Neural progenitor cell (in vitro differentiated cells): Measurements from ENCODE around the gene IPCEF1. TPM values are rescaled to one million over a fixed set of nuclear protein-coding genes. Genes with fewer than 3 reads are reported as not detected.

Experiments used
- DNase-seq: peaks from one replicate; pipeline ENCODE4 v3.0.0-alpha.2; 2016; ENCODE audit warnings: low spot score
- H2AFZ ChIP-seq: fragments of 200-600 bp; sonication (generic); replicated peaks from 2 replicates; pipeline ENCODE4 v1.6.1; 2016; ENCODE audit warnings: antibody characterized with exemption
- H3F3A ChIP-seq: fragments of 200-600 bp; sonication (generic); 2 replicates; pipeline ENCODE4 v1.6.1; 2016; ENCODE audit warnings: antibody characterized with exemption, low read depth
- H3K27ac ChIP-seq: fragments of 200-600 bp; sonication (generic); 2 replicates; pipeline ENCODE4 v1.5.1; 2016; ENCODE audit warnings: mild to moderate bottlenecking
- H3K27me3 ChIP-seq: fragments of 200-600 bp; sonication (generic); 2 replicates; pipeline ENCODE4 v1.6.1; 2016; ENCODE audit warnings: mild to moderate bottlenecking, moderate library complexity
- H3K36me3 ChIP-seq: fragments of 200-600 bp; sonication (generic); 2 replicates; pipeline ENCODE4 v1.5.1; 2016
- H3K4me1 ChIP-seq: fragments of 200-600 bp; sonication (generic); 2 replicates; pipeline ENCODE4 v1.6.1; 2016; ENCODE audit warnings: mixed run types
- H3K4me2 ChIP-seq: fragments of 200-600 bp; sonication (generic); 2 replicates; pipeline ENCODE4 v1.6.1; 2016
- H3K4me3 ChIP-seq: fragments of 200-600 bp; sonication (generic); 2 replicates; pipeline ENCODE4 v1.5.1; 2016
- H3K79me2 ChIP-seq: fragments of 200-600 bp; sonication (generic); 2 replicates; pipeline ENCODE4 v1.6.1; 2016; ENCODE audit warnings: low read depth
- H3K9ac ChIP-seq: fragments of 200-600 bp; sonication (generic); 2 replicates; pipeline ENCODE4 v1.6.1; 2016
- H3K9me3 ChIP-seq: fragments of 200-600 bp; sonication (generic); 2 replicates; pipeline ENCODE4 v1.5.1; 2016; ENCODE audit warnings: low read depth
- H4K20me1 ChIP-seq: fragments of 200-600 bp; sonication (generic); 2 replicates; pipeline ENCODE4 v1.6.1; 2016; ENCODE audit warnings: low read depth
- H3K27ac Mint-ChIP-seq: 3 replicates; pipeline ENCODE4 v1.8.0; 2021; ENCODE audit warnings: mixed read lengths
- H3K27me3 Mint-ChIP-seq: 2 replicates; pipeline ENCODE4 v1.8.0; 2022; ENCODE audit warnings: low read depth, mild to moderate bottlenecking, inconsistent platforms, moderate library complexity, mixed read lengths; ENCODE audit not compliant: insufficient read depth
- H3K36me3 Mint-ChIP-seq: 3 replicates; pipeline ENCODE4 v1.8.0; 2021; ENCODE audit warnings: mixed read lengths
- H3K4me1 Mint-ChIP-seq: 3 replicates; pipeline ENCODE4 v1.8.0; 2021; ENCODE audit warnings: mixed read lengths
- H3K4me3 Mint-ChIP-seq: 3 replicates; pipeline ENCODE4 v1.8.0; 2021; ENCODE audit warnings: mild to moderate bottlenecking, moderate library complexity, mixed read lengths
- H3K9me3 Mint-ChIP-seq: 3 replicates; pipeline ENCODE4 v1.8.0; 2020; ENCODE audit warnings: mixed read lengths
- CTCF ChIP-seq: fragments of 200-600 bp; sonication (generic); IDR thresholded peaks from 2 replicates; pipeline ENCODE4 v1.5.1; 2017; ENCODE audit warnings: antibody characterized with exemption, mild to moderate bottlenecking
- EZH2 ChIP-seq: fragments of 200-600 bp; sonication (generic); IDR thresholded peaks from 2 replicates; pipeline ENCODE4 v1.6.1; 2017; ENCODE audit warnings: antibody characterized with exemption, mild to moderate bottlenecking, moderate library complexity
- EZH2phosphoT487 ChIP-seq: fragments of 200-600 bp; sonication (generic); IDR thresholded peaks from 2 replicates; pipeline ENCODE4 v1.6.1; 2017; ENCODE audit warnings: antibody characterized with exemption
- total RNA-seq: library from RNA; depleted of rRNA; stranded (reverse); fragments of >200 nt; gene quantifications from 2 replicates; pipeline ENCODE4 v1.2.3, GENCODE V29; 2015; ENCODE audit warnings: low replicate concordance

Gene IPCEF1
- 0.13 and 0.25 TPM in 2 replicates for total RNA-seq

- Mint-ChIP-seq H3K4me3 (no peak within 1 kb of the TSS), H3K27me3 (peaks cover 2% of the 10 kb centered on the region), H3K36me3 (no peaks in the 10 kb centered on the region), H3K27ac (no peak within 1 kb of the TSS), H3K9me3 (no peaks in the 10 kb centered on the region), H3K4me1 (peaks cover 7% of the 10 kb centered on the region)
- Histone ChIP-seq H3K79me2 (no peaks in the 10 kb centered on the region), H3K27ac (no peak within 1 kb of the TSS), H3K4me3 (no peak within 1 kb of the TSS), H3K4me2 (no peak within 1 kb of the TSS), H4K20me1 (no peaks in the 10 kb centered on the region), H3K27me3 (no peaks in the 10 kb centered on the region), H3K9me3 (no peaks in the 10 kb centered on the region), H3K36me3 (no peaks in the 10 kb centered on the region), H3F3A (no peaks in the 10 kb centered on the region), H3K4me1 (no peaks in the 10 kb centered on the region), H2AFZ (peak within 1 kb of the TSS; percentile 79), H3K9ac (no peak within 1 kb of the TSS)
- no peak for DNase-seq
- TF ChIP-seq EZH2phosphoT487 (no peak), CTCF (no peak), EZH2 (no peak)
These were observed at the start of gene IPCEF1 for GRCh38 chr6:154356690-154357089. TSS of gene IPCEF1 (minus strand) at chr6:154356803. CDS start at chr6:154265947, 90,856 bp downstream.

GRCh38 chr6:154406301-154406700, 49.7 kb upstream of the IPCEF1 start:
- H3K27me3 ChIP-seq, result no peaks in the 10 kb centered on the region
- H3K9ac ChIP-seq, result no peak overlapping the region
- Mint-ChIP-seq H3K27me3 (no peaks in the 10 kb centered on the region), H3K4me3 (no peak overlapping the region), H3K4me1 (peaks cover 11% of the 10 kb centered on the region), H3K9me3 (no peaks in the 10 kb centered on the region), H3K36me3 (peaks cover 18% of the 10 kb centered on the region), H3K27ac (no peak overlapping the region)
- H2AFZ ChIP-seq, result no peak overlapping the region
- no peaks in the 10 kb centered on the region for H3K4me1 ChIP-seq
- no peak overlapping the region for H3K4me3 ChIP-seq
- H3F3A ChIP-seq, result no peaks in the 10 kb centered on the region
- no peaks in the 10 kb centered on the region for H4K20me1 ChIP-seq
- no peak overlapping the region for H3K27ac ChIP-seq
- H3K79me2 ChIP-seq, result no peaks in the 10 kb centered on the region
- no peaks in the 10 kb centered on the region for H3K36me3 ChIP-seq
- no peak for TF ChIP-seq EZH2phosphoT487
- no peak for TF ChIP-seq CTCF
- no peak for TF ChIP-seq EZH2
- DNase-seq, result no peak
- H3K9me3 ChIP-seq, result no peaks in the 10 kb centered on the region
- no peak overlapping the region for H3K4me2 ChIP-seq

GRCh38 chr6:154404791-154405400, 48.3 kb upstream of the IPCEF1 start:
- H3K9me3 Mint-ChIP-seq, result no peaks in the 10 kb centered on the region
- H3K79me2 ChIP-seq, result no peaks in the 10 kb centered on the region
- no peaks in the 10 kb centered on the region for H3F3A ChIP-seq
- no peaks in the 10 kb centered on the region for H3K4me1 Mint-ChIP-seq
- no peak overlapping the region for H3K9ac ChIP-seq
- peaks cover 16% of the 10 kb centered on the region for H3K36me3 Mint-ChIP-seq
- H3K4me3 ChIP-seq, result no peak overlapping the region
- H3K4me2 ChIP-seq, result no peak overlapping the region
- H2AFZ ChIP-seq, result no peak overlapping the region
- no peaks in the 10 kb centered on the region for H3K36me3 ChIP-seq
- H3K27me3 Mint-ChIP-seq, result no peaks in the 10 kb centered on the region
- TF ChIP-seq CTCF (no peak), EZH2 (no peak), EZH2phosphoT487 (no peak)
- H4K20me1 ChIP-seq, result no peaks in the 10 kb centered on the region
- no peaks in the 10 kb centered on the region for H3K9me3 ChIP-seq
- no peaks in the 10 kb centered on the region for H3K27me3 ChIP-seq
- DNase-seq, result no peak
- H3K27ac ChIP-seq, result no peak overlapping the region
- no peak overlapping the region for H3K27ac Mint-ChIP-seq
- H3K4me3 Mint-ChIP-seq, result no peak overlapping the region
- H3K4me1 ChIP-seq, result no peaks in the 10 kb centered on the region
